NCI-H2227 (cell line): ENCODE results near the gene USP54.
"Not testable (repeated sequence)": the region's sequence is repeated elsewhere in the genome, so short reads cannot be mapped to it uniquely, and the experiment has no call there.

Experiments
- DNase-seq: peaks from one replicate; lab custom pipeline; 2025; ENCODE audit not compliant: unreplicated experiment; lab: John Stamatoyannopoulos, UW

USP54 gene

GRCh38 chr10:73590881-73591799 is at the start of gene USP54:
Gene USP54, minus strand, starts transcription at chr10:73591342. Its CDS starts 15,684 bp downstream, at chr10:73575658.
- DNase-seq, result peak; percentile 8

- no peak for DNase-seq
Measured at GRCh38 chr10:73639286-73639685, 48.1 kb upstream of the USP54 start.

GRCh38 chr10:73635781-73636180 is 44.6 kb upstream of the USP54 start:
- no peak for DNase-seq

GRCh38 chr10:73634421-73634820 is 43.3 kb upstream of the USP54 start:
- no peak for DNase-seq

- DNase-seq, result no peak
Measured at GRCh38 chr10:73629165-73629564, 38.0 kb upstream of the USP54 start.

- DNase-seq, result no peak
Measured at GRCh38 chr10:73628405-73628804, 37.3 kb upstream of the USP54 start.

- DNase-seq, result no peak
Measured at GRCh38 chr10:73627300-73627699, 36.2 kb upstream of the USP54 start.

- peak; percentile 96 for DNase-seq
Measured at GRCh38 chr10:73625884-73626752, 35.0 kb upstream of the USP54 start.

GRCh38 chr10:73625004-73625883 is 34.1 kb upstream of the USP54 start:
- DNase-seq, result peak; percentile 66

GRCh38 chr10:73623056-73623455 is 31.9 kb upstream of the USP54 start:
- no peak for DNase-seq

GRCh38 chr10:73620974-73621373 is 29.8 kb upstream of the USP54 start:
- not testable (repeated sequence) for DNase-seq

- DNase-seq, result not testable (repeated sequence)
Measured at GRCh38 chr10:73617143-73617542, 26.0 kb upstream of the USP54 start.

- DNase-seq, result no peak
Measured at GRCh38 chr10:73614720-73615119, 23.6 kb upstream of the USP54 start.

- DNase-seq, result no peak
Measured at GRCh38 chr10:73609116-73609515, 18.0 kb upstream of the USP54 start.

GRCh38 chr10:73601486-73601921 is 10.4 kb upstream of the USP54 start:
- DNase-seq, result peak; percentile 57

GRCh38 chr10:73597346-73597745 is 6.2 kb upstream of the USP54 start:
- DNase-seq, result no peak

- DNase-seq, result no peak
Measured at GRCh38 chr10:73593812-73594211, 2.7 kb upstream of the USP54 start.

- no peak for DNase-seq
Measured at GRCh38 chr10:73593110-73593509, 2.0 kb upstream of the USP54 start.

- DNase-seq, result peak; percentile 16
Measured at GRCh38 chr10:73591935-73592699, 975 bp upstream of the USP54 start.

- DNase-seq, result peak; percentile 0
Measured at GRCh38 chr10:73589563-73590126, 1.5 kb downstream of the USP54 start.
